NCI-H524 (cell line): Measurements from ENCODE around the gene GDPD3.
"Not testable (repeated sequence)": the region's sequence is repeated elsewhere in the genome, so short reads cannot be mapped to it uniquely, and the experiment has no call there.

Experiments used
- DNase-seq, 2 experiments: peaks; one replicate each; lab custom pipeline; 2025; lab: John Stamatoyannopoulos, UW

The GDPD3 gene

GRCh38 chr16:30124985-30125379, 11.6 kb upstream of the GDPD3 start:
- no peak for DNase-seq

DNA sequence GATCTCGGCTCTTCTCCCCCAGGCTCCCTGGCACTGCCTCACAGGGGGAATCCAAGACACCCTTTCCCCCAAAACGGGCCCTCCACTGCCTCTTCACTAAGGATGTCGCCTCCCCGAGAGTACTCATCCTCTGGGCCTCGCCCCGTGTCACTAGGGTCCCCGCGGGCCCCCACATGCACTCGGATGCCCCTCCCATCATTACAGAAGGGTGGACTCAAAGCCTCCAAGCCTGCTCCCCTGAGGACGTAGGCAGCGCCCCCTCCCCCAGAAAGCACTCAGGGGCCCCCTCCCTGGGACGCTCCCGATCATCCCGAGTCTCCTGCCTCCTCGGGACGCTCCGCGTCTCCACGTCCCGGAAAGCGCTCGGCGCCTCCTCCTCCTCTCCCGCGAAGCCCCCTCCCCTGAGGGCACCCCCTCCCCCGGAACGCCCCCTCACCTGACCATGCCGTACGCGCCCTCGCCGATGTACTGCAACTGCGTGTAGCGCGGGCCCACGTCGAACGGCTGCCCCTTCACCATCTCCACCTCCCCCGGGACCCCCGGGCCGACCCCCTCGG, 9.3 kb upstream of the GDPD3 start:
- DNase-seq: peak in 1 of 2 experiments; percentile 49

DNA sequence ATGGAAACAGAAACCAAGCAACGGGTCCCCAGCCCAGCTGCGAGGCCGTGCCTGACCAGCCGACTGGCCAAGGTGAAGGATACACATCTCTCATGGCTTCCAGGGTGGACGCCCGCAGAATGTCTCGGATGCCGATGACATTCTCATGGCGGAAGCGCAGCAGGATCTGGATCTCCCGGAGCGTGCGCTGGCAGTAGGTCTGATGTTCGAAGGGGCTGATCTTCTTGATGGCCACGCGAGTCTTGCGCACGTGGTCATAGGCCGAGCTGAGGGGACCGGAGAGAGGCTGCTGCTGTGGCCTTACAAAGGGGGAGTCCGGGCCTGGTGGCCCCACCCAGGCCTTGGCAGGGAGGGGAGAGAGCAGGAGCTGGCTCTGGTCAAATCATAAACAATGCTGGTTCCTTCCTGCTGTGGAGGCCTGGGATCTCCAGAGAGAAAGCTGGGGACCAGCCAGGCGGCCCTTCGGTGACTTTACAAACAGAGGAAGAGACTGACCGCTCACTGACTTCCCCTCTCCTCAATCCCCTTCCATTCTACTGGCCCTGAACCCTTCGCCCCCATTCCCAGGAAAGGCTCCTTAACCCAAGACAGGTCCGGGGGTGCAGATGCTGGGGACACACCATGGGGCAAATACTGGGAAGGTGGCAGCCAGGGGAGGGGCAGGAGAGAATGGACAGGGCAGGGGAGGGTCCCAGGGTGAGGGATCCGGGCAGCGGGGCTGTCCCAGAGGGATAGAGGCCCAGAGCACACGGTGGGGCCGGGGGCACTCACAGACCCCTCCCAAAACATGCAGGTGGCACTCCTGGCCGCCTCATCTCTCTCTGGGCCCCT, 8.6 kb upstream of the GDPD3 start:
- DNase-seq: no peak

GRCh38 chr16:30120340-30121105, 7.2 kb upstream of the GDPD3 start:
- DNase-seq: no peak

GRCh38 chr16:30119428-30119827, 6.1 kb upstream of the GDPD3 start:
- DNase-seq: no peak

- no peak for DNase-seq
Observed at GRCh38 chr16:30117768-30118167, 4.4 kb upstream of the GDPD3 start.

GRCh38 chr16:30116291-30117207, 3.2 kb upstream of the GDPD3 start:
- DNase-seq: no peak

GRCh38 chr16:30115238-30115637, 1.9 kb upstream of the GDPD3 start:
- no peak for DNase-seq

DNA sequence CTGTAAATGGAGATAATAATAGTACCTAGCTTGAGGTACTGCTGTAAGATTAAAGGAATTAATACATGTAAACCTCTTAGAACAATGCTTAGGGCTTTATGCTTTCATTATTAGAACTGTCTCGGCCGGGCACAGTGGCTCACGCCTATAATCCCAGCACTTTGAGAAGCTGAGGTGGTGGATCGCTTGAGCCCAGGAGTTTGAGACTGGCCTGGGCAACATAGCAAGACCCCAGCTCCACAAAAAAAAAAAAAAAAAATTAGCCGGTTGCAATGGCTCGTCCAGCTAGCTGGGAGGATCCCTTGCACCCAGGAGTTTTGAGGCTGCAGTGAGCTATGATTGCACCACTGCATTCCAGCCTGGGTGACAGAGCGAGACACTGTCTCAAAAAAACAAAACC, 1.5 kb upstream of the GDPD3 start:
- DNase-seq: not testable (repeated sequence)

GRCh38 chr16:30114411-30114810, 1.1 kb upstream of the GDPD3 start:
- DNase-seq: no peak

GRCh38 chr16:30113711-30114333, 485 bp upstream of the GDPD3 start:
- no peak for DNase-seq

DNA sequence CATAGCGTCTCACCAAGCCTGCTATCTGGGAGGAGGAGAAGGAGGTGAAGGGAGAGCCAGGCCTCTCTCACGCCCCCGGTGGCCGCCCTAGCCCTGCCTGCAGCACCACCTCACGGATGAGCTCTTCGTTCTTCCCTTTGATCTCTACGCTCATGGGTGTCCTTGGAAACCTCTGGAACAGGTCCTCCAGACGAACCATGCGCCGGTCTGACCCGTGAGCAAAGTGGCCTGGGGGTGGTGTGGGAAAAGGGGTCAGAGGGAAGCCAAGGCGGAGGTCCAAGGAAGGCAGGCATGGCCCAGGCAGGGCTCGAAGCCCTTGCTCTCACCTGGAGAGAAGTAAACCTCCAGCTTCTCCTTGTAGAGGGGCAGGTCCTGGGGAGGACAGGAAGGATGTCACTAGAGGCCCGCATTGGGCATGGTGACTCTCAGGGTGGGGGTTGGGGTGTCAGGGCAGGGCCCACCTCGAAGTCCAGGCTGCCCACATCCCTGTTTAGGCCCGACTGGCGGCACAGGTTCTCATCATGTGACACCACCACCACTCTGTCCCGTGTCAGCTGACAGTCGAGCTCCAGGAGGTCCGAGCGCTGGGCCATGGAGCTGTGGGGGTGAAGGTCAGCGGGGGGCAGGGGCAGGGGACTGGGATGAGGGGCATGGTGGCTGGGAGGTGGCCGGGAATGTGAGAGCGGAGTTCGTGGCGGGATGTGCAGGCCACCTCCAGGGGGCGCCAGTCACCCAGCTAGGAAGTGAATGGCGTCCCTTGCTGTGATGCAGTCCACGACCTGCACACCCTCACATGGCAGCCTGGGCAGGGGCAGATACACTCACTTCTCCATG, 923 bp downstream of the GDPD3 start:
- DNase-seq: peak in 1 of 2 experiments; percentile 40

DNA sequence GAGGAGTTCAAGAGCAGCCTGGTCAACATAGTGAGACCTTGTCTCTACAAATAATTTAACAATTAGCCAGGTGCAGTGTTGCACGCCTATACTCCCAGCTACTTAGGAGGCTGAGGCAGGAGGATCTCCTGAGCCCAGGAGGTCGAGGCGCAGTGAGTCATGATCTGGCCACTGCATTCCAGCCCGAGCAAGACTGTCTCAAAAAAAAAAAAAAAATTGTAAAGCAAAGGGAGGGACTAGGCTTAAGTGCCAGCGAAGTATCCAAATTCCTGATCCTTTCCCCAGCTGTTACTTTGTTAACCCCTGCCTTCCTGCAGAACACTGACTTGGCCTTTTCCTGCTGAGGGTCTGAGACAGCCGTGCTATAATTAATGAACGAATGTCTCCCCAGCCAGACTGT, 2.7 kb downstream of the GDPD3 start:
- peak; percentile 74 to 88 for DNase-seq

- no peak for DNase-seq
Observed at GRCh38 chr16:30108059-30108850, 5.1 kb downstream of the GDPD3 start.

DNA sequence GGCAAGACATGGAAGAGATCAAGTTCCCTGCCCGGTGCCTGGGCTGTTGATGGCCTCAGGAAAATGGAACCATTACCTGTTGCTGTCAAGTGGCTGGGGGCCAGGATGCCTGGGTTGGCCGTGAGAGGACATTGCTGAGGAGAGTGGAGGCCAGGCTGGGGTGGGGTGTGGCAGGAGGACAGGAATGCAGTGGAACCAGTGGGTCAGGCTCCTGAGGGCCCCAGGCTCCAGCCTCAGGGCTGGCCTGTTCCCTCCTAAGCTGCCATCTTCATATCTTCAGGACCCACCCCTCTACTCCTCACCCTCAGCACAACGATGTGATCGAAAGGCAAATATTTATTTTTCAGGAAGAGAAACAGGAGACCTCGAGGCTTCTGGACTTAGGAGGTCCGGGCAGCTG, 8.8 kb downstream of the GDPD3 start:
- no peak for DNase-seq

DNA sequence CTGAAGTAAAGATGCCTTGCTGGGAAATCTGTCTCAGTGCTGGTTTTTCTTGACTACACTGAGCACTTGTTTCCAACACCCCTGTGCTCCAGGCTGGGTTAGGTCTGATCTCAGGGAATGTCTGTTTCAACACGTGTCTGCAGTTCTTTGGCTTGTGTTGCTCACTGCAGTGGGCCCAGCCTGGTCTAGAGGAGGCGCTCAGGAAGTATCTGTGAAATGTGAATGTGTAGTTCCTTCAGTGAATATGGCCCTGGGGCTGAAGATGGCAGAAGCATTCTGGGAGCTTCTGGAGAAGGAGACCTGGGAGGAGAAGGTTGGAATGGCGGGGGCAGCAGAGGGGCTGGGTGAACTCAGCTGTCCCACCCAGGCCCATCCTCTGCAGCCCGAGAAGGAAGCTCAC, 9.2 kb downstream of the GDPD3 start:
- no peak for DNase-seq

- no peak for DNase-seq
Observed at GRCh38 chr16:30096862-30097563, 16.3 kb downstream of the GDPD3 start.

DNA sequence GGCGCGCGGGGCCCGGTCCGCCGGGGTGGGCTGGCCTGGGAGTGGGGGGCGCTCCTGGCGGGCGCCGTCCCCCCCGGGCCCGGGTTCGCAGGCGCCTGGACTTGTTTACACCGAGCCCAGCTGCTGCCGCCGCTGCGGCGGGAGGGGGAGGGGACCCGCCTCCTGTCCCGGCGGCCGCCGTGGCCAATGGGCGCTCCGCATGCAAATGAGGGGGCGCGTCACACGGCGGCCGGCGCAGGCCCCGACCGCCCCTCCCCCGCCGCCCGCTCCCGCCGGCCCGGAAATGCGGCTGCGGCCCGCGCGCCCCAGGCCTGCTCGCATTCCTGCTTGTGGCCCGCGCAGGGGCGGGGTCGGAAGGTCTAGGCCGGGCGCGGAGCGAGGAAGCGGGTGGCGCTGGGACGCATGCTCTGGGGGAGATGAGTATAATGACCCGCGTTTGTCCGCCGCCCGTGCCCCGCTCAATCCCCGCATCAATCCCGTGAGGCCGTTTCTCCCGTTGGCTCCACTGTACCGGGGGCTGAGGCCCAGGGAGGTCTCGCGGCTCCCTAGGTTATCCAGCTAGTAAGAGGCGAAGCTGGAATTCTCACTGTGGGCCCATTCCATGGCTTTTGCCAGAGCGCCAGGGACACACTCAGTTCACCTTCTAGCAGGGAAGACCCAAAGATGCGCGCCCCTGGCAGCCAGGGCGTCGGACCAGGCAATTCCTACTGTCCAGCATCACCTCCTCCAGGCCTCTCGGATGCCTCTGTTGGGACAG, 17.1 kb downstream of the GDPD3 start, which contains the start of gene YPEL3:
Gene YPEL3, minus strand, starts transcription at position 109 of the 757 bp plus-strand sequence. CDS start 731 bp downstream, outside the sequence.
- DNase-seq: peak; percentile 76 to 92
